ENCODE measurements around the gene SYNPO2.

DNA sequence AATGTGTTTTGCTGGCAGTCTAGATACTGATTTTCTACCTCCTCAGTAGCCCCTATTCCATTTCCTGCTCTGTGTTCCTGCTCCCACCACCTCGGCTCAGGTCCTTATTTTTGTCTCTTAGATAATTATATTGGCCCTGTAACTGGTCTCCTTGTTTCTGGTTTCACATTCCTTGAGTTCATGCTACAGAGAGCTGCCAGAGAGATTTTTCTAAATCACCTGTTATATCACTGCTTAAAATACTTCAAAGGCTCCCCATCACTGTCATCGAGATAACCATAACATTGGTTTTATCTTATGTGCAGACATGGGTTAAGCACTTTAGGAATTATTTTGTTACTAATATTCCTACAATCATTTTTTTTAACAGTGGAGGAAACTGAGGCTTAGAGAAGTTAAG lies 9.6 kb downstream of the SYNPO2 start:
- TF ChIP-seq, protein P1, sequence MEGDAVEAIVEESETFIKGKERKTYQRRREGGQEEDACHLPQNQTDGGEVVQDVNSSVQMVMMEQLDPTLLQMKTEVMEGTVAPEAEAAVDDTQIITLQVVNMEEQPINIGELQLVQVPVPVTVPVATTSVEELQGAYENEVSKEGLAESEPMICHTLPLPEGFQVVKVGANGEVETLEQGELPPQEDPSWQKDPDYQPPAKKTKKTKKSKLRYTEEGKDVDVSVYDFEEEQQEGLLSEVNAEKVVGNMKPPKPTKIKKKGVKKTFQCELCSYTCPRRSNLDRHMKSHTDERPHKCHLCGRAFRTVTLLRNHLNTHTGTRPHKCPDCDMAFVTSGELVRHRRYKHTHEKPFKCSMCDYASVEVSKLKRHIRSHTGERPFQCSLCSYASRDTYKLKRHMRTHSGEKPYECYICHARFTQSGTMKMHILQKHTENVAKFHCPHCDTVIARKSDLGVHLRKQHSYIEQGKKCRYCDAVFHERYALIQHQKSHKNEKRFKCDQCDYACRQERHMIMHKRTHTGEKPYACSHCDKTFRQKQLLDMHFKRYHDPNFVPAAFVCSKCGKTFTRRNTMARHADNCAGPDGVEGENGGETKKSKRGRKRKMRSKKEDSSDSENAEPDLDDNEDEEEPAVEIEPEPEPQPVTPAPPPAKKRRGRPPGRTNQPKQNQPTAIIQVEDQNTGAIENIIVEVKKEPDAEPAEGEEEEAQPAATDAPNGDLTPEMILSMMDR (IDR thresholded peaks at IDR 0.05): no peak
- TF ChIP-seq EZH2 (IDR thresholded peaks at IDR 0.05; ENCODE audit: borderline replicate concordance, insufficient read depth, low read depth, low read length, poor library complexity, severe bottlenecking): no peak

Measured in B cell (primary cell).